MM.1S (cell line): ENCODE results near the gene WBP11.

Source experiments
- DNase-seq: peaks from one replicate; pipeline ENCODE4 v3.0.0-alpha.2; 2015
- H2AFZ ChIP-seq: fragments of 300-600 bp; sonication (generic); 2 replicates; pipeline ENCODE4 v1.6.0; 2016; ENCODE audit warnings: antibody characterized with exemption, low read length
- H3F3A ChIP-seq: fragments of 300-600 bp; sonication (generic); 2 replicates; pipeline ENCODE4 v1.6.1; 2016; ENCODE audit warnings: mild to moderate bottlenecking, antibody characterized with exemption, low read length, moderate library complexity, mixed read lengths; ENCODE audit not compliant: insufficient read depth
- H3K27ac ChIP-seq: fragments of 300-600 bp; sonication (generic); 2 replicates; pipeline ENCODE4 v1.5.1; 2016; ENCODE audit warnings: mild to moderate bottlenecking, low read length
- H3K27me3 ChIP-seq: fragments of 300-600 bp; sonication (generic); replicated peaks from 2 replicates; pipeline ENCODE4 v1.6.0; 2016; ENCODE audit warnings: low read length; ENCODE audit not compliant: insufficient read depth
- H3K36me3 ChIP-seq: fragments of 300-600 bp; sonication (generic); replicated peaks from 2 replicates; pipeline ENCODE4 v1.6.1; 2016; ENCODE audit warnings: mild to moderate bottlenecking, low read length, mixed read lengths; ENCODE audit not compliant: insufficient read depth
- H3K4me1 ChIP-seq: fragments of 300-600 bp; sonication (generic); 2 replicates; pipeline ENCODE4 v1.6.1; 2016; ENCODE audit warnings: low read length, mixed read lengths
- H3K4me2 ChIP-seq: fragments of 300-600 bp; sonication (generic); 2 replicates; pipeline ENCODE4 v1.6.0; 2016; ENCODE audit warnings: low read depth, low read length
- H3K4me3 ChIP-seq: fragments of 300-600 bp; sonication (generic); 2 replicates; pipeline ENCODE4 v1.5.1; 2016; ENCODE audit warnings: low read length, mixed read lengths
- H3K79me2 ChIP-seq: fragments of 300-600 bp; sonication (generic); 2 replicates; pipeline ENCODE4 v1.6.1; 2016; ENCODE audit warnings: mixed run types, low read length, mixed read lengths
- H3K9ac ChIP-seq: fragments of 300-600 bp; sonication (generic); 2 replicates; pipeline ENCODE4 v1.6.1; 2016; ENCODE audit warnings: low read length, mixed read lengths
- H3K9me2 ChIP-seq: fragments of 300-600 bp; sonication (generic); replicated peaks from 2 replicates; pipeline ENCODE4 v1.6.1; 2016; ENCODE audit warnings: mild to moderate bottlenecking, low read length, mixed read lengths; ENCODE audit not compliant: insufficient read depth
- H3K9me3 ChIP-seq: fragments of 300-600 bp; sonication (generic); replicated peaks from 2 replicates; pipeline ENCODE4 v1.6.1; 2016; ENCODE audit warnings: mild to moderate bottlenecking, low read length, mixed read lengths; ENCODE audit not compliant: insufficient read depth
- H4K20me1 ChIP-seq: fragments of 300-600 bp; sonication (generic); 2 replicates; pipeline ENCODE4 v1.6.1; 2016; ENCODE audit warnings: mild to moderate bottlenecking, low read length, moderate library complexity, mixed read lengths; ENCODE audit not compliant: insufficient read depth
- EZH2 ChIP-seq: fragments of 300-600 bp; sonication (generic); optimal IDR thresholded peaks from 2 replicates; pipeline ENCODE3; 2017; ENCODE audit warnings: low read depth, mild to moderate bottlenecking, antibody characterized with exemption, low read length, mixed read lengths
- EZH2phosphoT487 ChIP-seq: fragments of 300-600 bp; sonication (generic); IDR thresholded peaks from 2 replicates; pipeline ENCODE4 v1.6.1; 2018; ENCODE audit warnings: antibody characterized with exemption, low read length
- TF ChIP-seq, protein P1 (sequence below): fragments of 300-600 bp; sonication (generic); IDR thresholded peaks from 2 replicates; pipeline ENCODE4 v1.5.1; 2016; ENCODE audit warnings: antibody characterized with exemption, low read length, mixed read lengths

Gene WBP11

GRCh38 chr12:14781563-14781962 is 21.7 kb downstream of the WBP11 start:
- TF ChIP-seq EZH2, result no peak
- no peak for TF ChIP-seq EZH2phosphoT487
- TF ChIP-seq, protein P1, sequence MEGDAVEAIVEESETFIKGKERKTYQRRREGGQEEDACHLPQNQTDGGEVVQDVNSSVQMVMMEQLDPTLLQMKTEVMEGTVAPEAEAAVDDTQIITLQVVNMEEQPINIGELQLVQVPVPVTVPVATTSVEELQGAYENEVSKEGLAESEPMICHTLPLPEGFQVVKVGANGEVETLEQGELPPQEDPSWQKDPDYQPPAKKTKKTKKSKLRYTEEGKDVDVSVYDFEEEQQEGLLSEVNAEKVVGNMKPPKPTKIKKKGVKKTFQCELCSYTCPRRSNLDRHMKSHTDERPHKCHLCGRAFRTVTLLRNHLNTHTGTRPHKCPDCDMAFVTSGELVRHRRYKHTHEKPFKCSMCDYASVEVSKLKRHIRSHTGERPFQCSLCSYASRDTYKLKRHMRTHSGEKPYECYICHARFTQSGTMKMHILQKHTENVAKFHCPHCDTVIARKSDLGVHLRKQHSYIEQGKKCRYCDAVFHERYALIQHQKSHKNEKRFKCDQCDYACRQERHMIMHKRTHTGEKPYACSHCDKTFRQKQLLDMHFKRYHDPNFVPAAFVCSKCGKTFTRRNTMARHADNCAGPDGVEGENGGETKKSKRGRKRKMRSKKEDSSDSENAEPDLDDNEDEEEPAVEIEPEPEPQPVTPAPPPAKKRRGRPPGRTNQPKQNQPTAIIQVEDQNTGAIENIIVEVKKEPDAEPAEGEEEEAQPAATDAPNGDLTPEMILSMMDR, result no peak
- Histone ChIP-seq H3K79me2 (no peaks in the 10 kb centered on the region), H3K9me3 (no peaks in the 10 kb centered on the region), H3K4me1 (peaks cover 26% of the 10 kb centered on the region), H3K4me2 (no peak overlapping the region), H3K4me3 (no peak overlapping the region), H4K20me1 (no peaks in the 10 kb centered on the region), H3K9me2 (no peaks in the 10 kb centered on the region), H2AFZ (no peak overlapping the region), H3K36me3 (peaks cover 8% of the 10 kb centered on the region; the same call in 1 of the 2 replicates), H3F3A (peaks cover 14% of the 10 kb centered on the region), H3K27me3 (no peaks in the 10 kb centered on the region), H3K9ac (no peak overlapping the region), H3K27ac (no peak overlapping the region)
- no peak for DNase-seq

DNA sequence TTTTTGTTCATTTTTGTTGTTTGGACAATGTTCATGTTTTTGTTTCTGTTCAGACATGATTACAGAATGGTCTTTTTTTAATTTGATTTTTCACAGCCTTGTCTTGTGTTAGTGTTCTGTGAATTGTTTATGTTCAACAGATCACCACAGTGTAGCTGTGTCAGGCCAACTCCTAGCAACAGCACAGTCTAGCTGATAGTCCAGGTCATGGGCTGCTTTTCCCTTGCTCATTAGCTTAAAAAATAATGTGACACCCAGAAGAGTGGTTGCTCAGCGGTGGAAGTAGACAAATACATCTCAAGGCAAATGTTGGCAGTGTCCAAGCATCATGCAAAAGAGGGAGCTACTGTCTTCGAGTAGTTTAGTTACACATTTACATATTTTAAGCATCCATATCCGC is 22.4 kb downstream of the WBP11 start:
- no peaks in the 10 kb centered on the region for H3K79me2 ChIP-seq
- H3K9me2 ChIP-seq, result no peaks in the 10 kb centered on the region
- peaks cover 26% of the 10 kb centered on the region for H3K4me1 ChIP-seq
- no peak overlapping the region for H3K9ac ChIP-seq
- H2AFZ ChIP-seq, result no peak overlapping the region
- H3K27me3 ChIP-seq, result no peaks in the 10 kb centered on the region
- no peaks in the 10 kb centered on the region for H3K9me3 ChIP-seq
- DNase-seq, result no peak
- TF ChIP-seq EZH2phosphoT487 (no peak), EZH2 (no peak)
- TF ChIP-seq, protein P1, result no peak
- peaks cover 5% of the 10 kb centered on the region; the same call in 1 of the 2 replicates for H3K36me3 ChIP-seq
- no peak overlapping the region for H3K4me2 ChIP-seq
- H3K27ac ChIP-seq, result no peak overlapping the region
- no peak overlapping the region for H3K4me3 ChIP-seq
- peaks cover 14% of the 10 kb centered on the region for H3F3A ChIP-seq
- H4K20me1 ChIP-seq, result no peaks in the 10 kb centered on the region

- no peak for TF ChIP-seq EZH2phosphoT487
- TF ChIP-seq, protein P1, result no peak
- no peak for TF ChIP-seq EZH2
- H3K9ac ChIP-seq, result no peak overlapping the region
- no peaks in the 10 kb centered on the region for H3K79me2 ChIP-seq
- no peaks in the 10 kb centered on the region for H3K36me3 ChIP-seq
- H4K20me1 ChIP-seq, result no peaks in the 10 kb centered on the region
- peaks cover 26% of the 10 kb centered on the region for H3K4me1 ChIP-seq
- no peak overlapping the region for H3K4me3 ChIP-seq
- H3K4me2 ChIP-seq, result no peak overlapping the region
- H3K27ac ChIP-seq, result no peak overlapping the region
- H3K9me2 ChIP-seq, result no peaks in the 10 kb centered on the region
- H3F3A ChIP-seq, result peaks cover 14% of the 10 kb centered on the region
- H3K27me3 ChIP-seq, result no peaks in the 10 kb centered on the region
- H3K9me3 ChIP-seq, result no peaks in the 10 kb centered on the region
- no peak for DNase-seq
- H2AFZ ChIP-seq, result no peak overlapping the region
These were observed 23.4 kb downstream of the WBP11 start for GRCh38 chr12:14779834-14780233.

- H3K9me3 ChIP-seq, result no peaks in the 10 kb centered on the region
- no peaks in the 10 kb centered on the region for H3K27me3 ChIP-seq
- H3K9me2 ChIP-seq, result no peaks in the 10 kb centered on the region
- H3K27ac ChIP-seq, result no peak overlapping the region
- no peak overlapping the region for H3K9ac ChIP-seq
- TF ChIP-seq, protein P1, result no peak
- TF ChIP-seq EZH2, result no peak
- no peak for TF ChIP-seq EZH2phosphoT487
- no peaks in the 10 kb centered on the region for H3K79me2 ChIP-seq
- H3K4me2 ChIP-seq, result no peak overlapping the region
- H3K4me3 ChIP-seq, result no peak overlapping the region
- DNase-seq, result no peak
- peaks cover 11% of the 10 kb centered on the region; the same call in 1 of the 2 replicates for H3F3A ChIP-seq
- no peaks in the 10 kb centered on the region for H3K36me3 ChIP-seq
- H3K4me1 ChIP-seq, result peaks cover 8% of the 10 kb centered on the region
- H4K20me1 ChIP-seq, result no peaks in the 10 kb centered on the region
- no peak overlapping the region for H2AFZ ChIP-seq
These were observed 26.0 kb downstream of the WBP11 start for GRCh38 chr12:14777271-14777670.
